Suppressor macrophage treated with lipopolysaccharide for 1 hour (primary cell): Measurements from ENCODE around the gene BACE2.
"Not testable (repeated sequence)": the region's sequence is repeated elsewhere in the genome, so short reads cannot be mapped to it uniquely, and the experiment has no call there.

Experiments used
- DNase-seq, 3 donors: peaks; one replicate each; pipeline ENCODE4 v3.0.0-alpha.2; 2020 to 2022

Gene BACE2

DNA sequence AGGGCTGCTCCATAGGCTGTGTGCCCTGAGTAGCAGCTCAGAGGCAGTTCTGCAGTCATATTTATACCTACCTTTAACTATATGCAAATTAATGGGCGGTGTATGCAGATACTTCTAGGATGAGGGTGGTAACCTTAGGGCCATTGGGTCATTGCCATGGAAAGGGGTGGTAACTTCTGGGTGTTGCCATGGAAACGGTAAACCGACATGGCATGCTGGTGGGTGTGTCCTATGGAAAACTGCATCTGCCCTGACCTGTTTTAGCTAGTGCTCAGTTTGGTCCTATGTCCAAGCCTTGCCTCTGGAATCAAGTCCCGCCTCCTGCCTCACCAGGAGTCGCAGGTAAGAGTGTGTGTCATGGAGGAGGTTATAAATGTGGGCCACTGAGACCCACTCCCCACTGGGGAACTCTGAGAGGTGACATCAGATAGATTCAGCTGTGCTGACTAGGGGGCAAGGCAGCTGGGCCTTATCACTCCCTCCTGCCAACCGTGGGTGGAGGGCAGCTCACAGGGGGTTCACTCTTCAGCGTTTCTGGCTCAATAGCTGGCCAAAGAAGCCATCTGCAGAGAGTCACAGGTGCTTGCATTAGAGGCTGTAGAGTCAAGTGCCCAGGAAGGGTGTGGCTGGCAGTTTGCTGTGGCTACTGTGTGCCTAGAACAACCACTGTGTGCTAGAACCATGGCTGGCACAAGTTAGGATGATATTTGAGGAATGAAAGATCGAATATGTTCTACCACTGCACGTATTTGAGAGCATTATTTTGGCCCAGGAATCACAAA lies 19.0 kb downstream of the BACE2 start:
- DNase-seq: no peak

DNA sequence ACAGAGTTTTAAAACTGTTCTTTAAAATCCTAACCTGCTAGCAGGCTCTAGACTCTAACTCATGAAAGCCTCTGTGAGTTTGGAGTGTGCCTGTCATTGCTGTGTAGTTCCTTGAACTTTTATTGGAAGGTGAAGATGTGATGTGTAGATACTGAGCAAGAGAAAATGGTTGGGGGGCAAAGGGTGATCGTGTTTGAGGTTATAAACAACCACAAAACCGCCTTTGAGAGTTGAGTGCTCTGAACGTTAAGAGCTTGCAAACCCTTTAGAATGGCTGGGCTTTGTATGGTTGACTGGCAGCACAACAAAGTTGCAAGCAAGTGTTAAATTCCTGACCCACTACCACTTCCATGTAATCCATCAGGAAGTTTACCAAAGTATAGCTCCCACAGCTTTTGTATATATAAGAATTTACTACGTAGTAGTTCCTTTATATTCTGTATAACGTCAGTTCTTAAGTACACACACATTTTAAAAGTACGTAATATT lies 19.6 kb downstream of the BACE2 start:
- DNase-seq: no peak

DNA sequence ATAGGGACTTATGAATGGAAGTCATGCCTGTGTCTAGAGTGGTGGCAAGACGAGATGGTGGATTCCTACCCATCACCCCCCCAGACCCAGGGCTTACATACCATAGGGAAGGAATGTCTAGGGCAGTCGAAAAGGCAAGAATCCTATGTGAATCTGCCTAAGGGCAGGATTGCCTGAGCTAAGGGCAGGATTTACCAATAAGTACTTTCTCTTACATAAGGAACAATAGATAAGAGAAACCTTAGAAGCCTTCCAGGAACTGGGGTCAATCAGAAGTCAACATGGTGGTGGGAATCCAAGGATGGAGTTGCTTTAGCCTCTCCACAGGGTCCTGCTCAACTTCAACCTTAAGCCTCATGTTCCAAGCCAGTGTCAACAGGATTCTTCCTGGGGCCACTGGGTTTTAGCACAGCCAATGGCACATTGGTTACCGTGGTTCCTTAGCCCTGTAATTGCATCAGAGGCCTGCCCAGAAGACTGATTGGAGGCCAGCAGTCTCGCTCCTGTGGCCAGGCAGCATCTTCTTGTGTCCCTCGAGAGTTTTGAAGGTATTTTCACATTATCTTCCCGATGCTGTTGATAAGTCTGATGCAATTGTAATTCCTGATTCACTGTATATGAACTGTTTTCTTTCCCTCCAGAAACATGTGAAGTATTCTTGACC lies 20.7 kb downstream of the BACE2 start:
- DNase-seq: no peak

DNA sequence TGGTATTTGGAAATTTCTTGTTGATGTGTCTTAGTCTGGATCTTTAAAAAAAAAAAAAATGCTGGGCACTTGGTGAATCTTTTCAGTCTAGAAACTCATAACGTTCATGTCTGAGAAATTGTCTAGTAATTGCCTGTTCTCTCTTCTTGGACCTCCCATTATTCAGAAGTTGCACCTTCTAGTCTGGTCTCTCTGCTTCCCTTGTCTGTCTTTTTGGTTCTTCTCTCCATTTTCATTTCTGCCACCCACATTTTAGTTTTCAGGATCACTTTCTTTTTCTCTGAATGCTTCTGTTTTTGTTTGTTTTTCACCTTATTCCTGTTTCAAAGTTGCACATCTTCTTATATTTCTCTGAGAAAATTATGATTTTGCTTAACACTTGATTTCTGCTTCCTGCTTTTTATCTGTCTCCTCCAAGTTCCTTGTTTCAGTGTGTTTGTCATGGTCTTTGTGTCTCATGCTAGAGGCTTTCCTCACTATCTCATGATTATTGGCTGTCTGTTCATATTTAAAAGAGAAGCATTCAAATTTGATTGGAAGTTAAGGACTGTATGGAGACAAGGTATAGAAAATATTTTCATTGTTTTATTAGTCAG lies 21.3 kb downstream of the BACE2 start:
- peak; percentile 11 to 47 (median 43) for DNase-seq

DNA sequence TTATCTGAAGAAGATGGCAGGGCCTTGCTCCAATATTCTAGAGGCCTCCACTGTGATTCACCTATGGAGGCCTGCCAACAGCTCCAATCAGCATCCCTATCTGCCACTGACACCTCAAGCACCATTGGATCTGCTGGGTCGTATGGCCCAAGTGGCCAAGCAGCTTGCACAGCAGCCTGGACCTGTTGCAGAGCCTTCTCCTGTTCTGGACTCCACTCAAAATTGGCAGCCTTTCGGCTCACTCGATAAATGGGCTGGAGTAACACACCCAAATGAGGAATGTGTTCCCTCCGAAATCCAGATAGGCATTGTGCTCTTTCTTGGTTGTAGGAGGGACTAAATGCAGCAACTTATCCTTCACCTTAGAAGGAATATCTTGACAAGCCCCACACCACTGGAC lies 24.6 kb downstream of the BACE2 start:
- DNase-seq: not testable (repeated sequence)

DNA sequence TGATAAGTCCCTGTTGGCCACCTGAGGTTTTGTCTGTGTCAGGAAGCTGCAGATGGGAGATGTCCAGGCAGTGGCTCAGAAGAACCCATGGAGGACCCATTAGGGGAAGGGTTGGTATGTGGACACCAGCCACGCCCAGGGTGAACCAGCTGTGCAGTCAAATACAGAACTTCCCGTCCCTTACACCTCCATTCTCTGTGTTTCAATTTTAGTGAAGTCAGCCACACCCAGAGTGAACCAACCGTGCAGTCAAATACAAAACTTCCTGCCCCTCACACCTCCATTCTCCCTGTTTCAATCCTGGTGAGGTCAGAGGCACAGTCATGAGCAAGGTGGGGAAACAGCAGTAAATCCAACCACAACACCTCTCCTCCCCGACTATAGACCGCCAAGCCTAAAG lies 27.4 kb downstream of the BACE2 start:
- no peak for DNase-seq

DNA sequence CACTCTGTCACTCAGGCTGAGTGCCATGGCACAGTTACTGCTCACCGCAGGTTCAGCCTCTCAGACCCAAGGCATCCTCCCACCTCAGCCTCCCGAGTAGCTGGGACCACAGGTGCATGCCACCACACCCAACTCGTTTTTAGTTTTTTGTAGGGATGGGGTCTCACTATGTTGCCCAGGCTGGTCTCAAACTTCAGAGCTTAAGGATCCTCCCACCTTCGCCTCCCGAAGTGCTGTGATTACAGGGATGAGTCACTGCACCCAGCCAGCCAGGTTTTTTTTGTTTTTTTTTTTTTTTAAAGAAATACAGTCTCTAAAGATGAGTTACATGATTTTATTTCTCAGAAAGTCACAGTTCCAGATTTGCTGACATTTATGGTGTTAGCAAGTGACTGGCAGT lies 29.0 kb downstream of the BACE2 start:
- no peak for DNase-seq

DNA sequence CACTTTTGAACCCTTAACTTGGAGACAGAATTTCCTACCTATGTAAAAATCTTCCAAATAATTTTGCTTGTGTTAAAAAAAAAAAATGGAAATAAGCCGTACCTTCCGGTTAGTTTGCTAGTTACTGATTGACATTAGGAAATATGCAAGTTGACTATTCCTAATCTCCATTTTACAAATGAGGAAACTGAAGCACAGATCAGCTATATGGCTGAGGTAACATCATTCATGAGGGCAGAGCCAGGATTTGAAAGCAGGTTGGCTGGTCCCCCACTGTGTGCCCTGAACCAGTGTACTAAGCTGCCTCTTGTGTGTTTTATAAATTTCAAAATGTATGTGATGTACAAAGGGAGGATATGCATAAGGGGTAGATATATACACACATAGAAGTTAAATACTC lies 29.6 kb downstream of the BACE2 start:
- DNase-seq: no peak

DNA sequence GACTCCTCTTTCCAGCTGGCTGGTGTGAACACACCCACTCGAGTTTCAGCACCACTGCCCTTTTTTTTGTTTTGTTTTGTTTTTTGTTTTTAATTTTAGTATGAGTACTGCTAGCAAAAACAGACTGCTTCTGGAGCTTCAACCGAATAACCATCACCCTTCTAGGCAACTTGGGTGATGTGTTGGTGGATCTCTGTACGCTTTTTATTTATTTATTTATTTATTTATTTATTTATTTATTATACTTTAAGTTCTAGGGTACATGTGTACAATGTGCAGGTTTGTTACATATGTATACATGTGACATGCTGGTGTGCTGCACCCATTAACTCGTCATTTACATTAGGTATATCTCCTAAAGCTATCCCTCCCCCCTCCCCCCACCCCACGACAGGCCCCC lies 30.7 kb downstream of the BACE2 start:
- DNase-seq: not testable (repeated sequence)

DNA sequence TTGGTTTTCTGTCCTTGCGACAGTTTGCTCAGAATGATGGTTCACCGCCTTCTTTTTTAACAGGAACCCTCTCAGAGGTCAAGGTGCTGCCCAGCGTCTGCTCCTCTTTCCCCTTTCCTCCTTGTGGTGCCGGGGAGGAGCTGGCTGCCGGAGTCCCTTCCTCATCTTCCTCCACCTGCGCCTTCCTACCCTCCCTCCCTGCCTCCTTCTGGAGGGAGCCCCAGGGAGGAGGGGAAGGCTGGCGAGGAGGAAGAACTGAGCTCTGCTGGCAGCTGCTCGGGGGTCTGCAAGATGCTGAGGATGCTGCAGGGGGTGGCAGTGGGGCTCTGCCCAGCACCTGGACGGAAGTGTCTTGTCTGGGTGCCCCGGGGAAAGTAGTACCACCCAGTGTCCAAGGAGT lies 31.2 kb downstream of the BACE2 start:
- no peak for DNase-seq

DNA sequence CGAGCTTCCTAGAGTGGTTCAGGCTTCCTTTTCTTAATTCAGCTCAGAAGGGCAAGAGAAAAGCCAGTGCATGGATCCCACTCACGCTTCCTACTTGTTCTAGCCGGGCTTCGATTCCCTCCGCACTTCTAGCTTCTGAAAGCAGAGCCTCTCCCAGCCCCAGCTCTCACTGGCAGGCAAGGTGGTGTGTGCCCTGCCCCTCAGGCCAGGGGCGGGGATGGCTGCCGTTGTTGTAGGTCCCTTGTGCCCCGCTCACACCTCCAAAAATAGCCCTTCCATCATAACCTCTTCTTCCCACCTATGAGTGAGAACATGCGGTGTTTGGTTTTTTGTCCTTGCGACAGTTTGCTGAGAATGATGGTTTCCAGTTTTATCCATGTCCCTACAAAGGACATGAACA lies 31.6 kb downstream of the BACE2 start:
- DNase-seq: no peak

DNA sequence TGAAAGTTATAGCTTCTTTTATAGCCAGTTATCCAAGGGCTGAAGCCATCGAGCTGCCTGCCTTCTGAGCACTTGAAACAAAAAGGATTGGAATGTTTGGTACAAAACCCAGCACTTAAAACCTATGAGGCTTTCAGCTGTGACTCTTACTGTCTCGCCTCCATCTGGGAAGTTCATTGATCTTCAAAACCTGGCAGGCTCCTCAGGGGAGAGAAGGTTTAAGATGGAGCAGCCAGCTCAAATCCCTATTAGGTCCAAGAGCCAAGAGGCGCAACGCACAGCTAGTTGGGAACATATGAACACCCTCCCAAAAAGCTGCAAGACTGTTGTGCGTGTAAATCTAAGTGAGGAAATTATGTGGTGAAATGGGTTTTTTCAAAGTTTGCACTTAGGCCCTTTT lies 33.4 kb downstream of the BACE2 start:
- no peak for DNase-seq

DNA sequence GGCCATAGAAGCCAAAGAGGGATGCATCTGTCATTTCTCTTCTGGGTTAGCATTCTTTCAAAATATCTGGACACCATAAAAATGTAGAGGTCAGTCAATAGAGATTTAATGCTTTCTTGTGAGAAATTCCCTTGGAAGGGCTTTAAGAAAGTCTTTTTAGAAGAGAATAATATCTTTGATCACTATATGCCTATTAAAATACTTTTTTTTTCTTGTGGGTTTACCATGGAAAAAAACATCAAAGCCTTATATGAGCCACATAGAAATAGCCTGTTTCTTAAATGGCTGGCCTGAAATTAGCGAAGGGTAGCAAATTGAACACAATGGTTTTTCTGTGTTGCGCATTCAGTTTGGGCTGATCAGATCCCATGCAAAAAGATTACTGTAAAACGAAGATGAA lies 36.8 kb downstream of the BACE2 start:
- DNase-seq: no peak

DNA sequence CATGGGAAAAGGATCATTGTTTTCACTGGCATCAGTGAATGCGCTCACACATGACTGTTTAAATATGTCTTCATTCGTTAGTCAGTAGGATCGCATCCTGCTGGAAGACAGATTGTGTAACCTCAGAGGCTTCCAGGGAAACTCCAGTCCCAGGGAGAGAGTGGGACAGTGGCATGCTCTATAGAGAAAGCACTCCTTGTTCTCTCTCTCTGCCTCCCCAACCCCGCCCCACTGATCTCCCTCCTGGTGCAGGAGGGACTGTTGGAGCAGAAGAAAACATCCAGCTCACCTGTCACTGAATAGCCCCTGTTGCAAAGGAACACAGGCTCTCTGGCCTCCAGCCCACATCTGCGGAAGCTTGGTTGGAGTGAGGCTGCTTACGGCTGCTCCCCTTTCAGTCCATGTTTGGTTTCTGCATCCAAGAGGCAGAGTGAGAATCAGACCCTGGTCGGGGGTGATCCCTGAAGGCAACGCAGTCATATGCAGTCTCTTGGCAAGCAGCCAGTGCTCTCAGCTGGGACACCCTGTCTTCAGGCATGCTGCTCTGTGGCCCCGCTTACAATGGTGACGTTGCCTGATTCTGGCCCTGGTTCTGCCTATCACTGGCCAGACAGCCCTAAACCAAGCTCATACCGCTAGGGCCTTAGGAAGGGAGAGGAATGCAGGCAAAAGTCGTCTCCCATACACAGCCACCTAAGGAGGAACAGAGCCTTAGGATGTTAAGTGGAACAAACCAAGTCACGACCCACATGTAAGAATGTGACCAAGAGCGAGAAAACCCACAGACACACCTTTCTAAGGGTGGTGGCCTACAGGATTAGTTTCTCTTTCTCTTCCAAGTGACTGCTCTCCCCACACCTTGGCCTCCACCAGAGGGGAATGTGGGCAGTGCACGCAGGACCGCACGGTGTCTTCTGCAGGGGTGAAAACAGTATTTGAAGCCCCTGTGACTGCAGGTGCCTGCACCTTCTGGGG lies 39.7 kb downstream of the BACE2 start:
- no peak for DNase-seq

DNA sequence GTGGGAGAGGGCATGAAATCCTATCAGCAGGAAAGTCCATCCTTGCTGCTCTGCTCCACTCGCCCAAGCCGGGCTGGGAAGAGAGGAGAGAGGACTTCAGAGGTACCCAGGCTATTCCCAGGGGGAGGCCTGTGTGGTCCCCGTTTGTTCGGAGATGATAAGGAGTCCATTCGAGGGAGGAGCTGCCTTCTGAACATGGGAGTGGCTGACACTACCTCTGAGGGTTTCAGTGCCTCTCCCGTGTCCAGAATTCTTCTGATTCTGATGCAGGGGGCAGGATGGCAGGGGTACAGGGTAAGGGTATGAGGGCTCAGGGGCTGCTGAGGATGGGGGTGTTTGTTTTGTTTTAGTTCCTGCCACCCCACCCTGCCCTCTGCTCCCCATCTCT lies 40.4 kb downstream of the BACE2 start:
- DNase-seq: no peak

DNA sequence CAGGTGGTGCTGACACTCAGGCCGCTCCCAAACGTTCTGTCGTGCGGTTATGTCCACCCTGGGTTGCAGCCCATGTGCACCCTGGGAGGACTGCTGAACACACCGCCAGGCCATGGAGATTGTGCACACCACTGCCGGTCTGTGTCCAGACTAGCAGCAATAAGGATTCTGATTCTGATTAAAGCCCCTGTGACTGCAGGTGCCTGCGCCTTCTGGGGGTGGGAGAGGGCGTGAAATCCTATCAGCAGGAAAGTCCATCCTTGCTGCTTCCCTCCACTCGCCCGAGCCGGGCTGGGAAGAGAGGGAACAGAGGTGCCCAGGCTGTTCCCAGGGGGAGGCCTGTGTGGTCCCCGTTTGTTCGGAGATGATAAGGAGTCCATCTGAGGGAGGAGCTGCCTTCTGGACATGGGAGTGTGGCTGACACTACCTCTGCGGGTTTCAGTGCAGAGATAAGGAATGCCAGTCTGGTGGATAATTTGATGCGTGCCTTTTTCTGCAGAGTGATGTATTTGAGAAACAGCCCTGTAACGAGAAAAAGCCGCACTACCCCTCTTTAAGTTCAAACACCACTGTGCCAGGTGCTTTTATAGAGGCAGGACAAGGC lies 41.2 kb downstream of the BACE2 start:
- no peak for DNase-seq

DNA sequence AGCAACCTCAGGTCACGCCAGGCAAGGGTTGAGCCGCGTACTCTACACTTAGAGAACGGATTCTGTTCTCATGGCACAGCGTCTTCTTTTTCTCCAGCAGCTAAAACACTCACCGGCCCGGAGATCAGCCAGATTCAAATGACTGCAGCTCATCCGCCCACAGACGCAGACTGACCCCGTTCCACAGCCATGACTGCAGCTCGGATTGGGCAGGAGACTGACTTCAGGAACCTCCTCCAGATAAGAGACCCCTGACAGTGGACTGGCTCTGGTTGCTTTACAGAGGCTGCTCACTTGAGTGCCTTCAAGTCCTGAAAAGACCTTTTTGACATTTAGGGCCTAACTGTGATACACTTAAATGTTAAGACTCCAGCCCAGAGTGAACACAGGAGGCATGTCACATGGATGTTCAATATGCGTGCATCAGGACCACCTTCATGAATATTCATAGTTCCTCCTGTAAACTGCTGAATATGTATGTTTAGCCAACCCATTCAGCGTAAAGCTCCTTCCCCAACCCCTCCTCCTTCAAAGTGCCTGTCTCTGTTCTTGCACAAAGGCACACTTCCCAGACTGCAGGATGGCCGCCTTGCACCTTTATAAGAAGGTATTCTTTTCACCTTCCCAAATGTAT lies 42.6 kb downstream of the BACE2 start:
- DNase-seq: no peak

DNA sequence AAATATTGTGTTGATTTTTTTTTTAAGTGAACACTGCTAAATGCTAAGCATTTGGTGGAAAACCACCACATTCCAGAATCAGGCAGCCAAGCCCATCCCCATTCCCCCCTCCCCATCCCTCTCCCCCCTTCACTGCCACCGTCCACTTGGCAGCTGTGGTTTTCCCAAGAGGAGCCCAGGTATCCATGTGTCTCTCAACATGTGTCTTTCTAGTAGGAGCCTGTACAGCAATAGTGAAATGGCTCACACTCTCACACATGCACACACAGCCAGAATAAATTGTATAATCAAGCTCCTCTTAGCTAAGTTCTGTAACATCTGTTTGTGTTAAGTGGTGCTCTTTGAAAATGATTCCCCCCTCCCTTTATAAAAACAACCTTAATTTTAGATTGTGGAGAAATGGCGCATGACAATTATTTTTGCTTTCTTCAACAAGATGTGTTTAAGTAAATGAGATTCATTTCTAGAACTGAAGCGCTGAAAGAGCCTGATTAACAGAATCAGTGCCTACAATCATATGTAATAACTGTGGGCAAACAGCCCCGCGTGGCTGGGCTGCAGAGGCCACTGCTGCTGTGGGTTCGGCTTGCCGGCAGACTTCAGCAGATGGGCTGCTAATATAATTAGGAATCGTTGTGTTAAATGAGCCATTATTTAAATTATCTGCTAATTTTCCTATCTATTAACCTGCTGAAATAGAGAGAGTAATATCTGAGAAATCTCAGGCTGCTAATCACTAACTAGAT lies 43.3 kb downstream of the BACE2 start:
- DNase-seq: no peak

DNA sequence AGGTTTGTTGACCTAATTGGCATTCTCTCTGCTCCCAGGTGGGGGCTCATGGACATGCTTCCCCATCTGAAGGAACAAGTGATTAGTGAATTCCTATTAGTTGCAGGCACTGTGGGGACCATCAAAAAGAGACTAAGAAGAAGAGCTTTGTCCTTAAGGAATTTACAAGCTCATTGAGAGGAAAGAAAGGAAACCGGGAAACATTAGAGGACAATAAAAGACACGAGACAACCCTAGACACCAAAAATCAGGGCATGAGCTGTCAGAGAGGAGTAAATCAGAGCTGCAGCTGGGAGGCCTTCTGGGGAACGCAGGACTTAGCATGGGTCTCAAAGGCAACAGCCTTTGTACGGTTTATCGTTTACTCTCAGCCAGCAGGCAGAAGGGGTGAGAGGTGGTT lies 45.1 kb downstream of the BACE2 start:
- no peak for DNase-seq

DNA sequence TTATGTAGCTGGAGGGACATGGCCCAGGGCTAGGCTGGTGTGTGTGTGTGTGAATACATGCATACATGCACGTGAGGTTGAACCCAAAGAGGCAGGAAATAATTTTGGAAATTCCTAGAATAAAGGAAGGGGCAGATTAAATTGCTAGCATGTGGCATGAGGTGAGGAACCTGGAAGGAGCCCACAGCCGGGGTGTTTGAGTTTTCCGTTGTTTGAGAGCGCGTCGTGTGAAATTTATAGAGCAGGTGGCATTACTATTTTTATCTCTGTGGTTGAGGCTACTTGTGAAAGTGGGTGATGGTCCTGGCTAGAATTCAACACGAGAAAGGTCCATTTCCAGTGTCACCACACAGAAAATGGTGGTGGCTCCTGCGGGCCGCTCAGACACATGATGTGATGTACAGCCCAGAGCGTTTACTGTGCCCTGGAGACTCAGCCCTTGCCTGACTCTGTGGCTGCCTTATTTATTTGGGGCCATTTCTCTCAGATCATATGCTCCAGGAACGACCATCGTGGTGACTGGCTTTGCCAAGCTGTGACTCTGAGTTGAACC lies 48.0 kb downstream of the BACE2 start:
- no peak for DNase-seq

DNA sequence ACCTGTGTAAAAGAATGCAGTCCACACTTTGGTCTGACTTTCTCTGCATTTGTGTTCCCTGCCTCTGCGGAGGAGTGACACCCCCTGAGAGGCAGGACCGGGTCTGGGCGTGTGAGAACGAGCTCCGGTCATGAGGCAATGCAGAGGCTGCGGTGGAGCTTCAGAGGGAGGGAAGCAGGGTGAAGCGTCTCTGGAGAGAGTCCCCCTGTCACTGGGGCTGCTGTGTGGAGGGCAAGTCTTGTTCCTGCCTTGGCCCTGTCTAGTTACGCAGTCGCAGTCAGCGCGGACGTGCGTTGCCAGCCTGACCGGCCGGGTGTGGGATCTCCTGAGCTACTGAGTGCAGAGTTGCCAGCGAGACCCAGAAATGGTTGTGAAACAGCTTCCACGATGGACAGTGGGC lies 48.5 kb downstream of the BACE2 start:
- DNase-seq: no peak
